HepG2 (cell line): ENCODE data around the gene LOXL3. TPM values are rescaled to one million over a fixed set of nuclear protein-coding genes. Genes with fewer than 3 reads are reported as not detected.
A peak's percentile ranks its signal among the peaks of the same experiment; 100 is the strongest.

Experiments used
- ATF1 ChIP-seq: IDR thresholded peaks from 2 replicates; pipeline ENCODE4 v1.6.1; 2016; ENCODE audit warnings: mild to moderate bottlenecking, control low read depth
- CHD2 ChIP-seq: IDR thresholded peaks from 2 replicates; pipeline ENCODE4 v1.6.1; 2011; ENCODE audit warnings: low read depth, low read length, improper control_type of control experiment
- CREB1 ChIP-seq, 2 experiments: fragments of 450-650 bp in 1 of 2; IDR thresholded peaks; 2 replicates each; pipeline ENCODE4 v1.6.1; 2016 to 2017; ENCODE audit warnings: control low read depth in 1 of 2, mild to moderate bottlenecking in 1 of 2, missing compliant biosample characterization in 1 of 2, missing genetic modification characterization in 1 of 2
- E2F1 ChIP-seq: sonication (generic); formaldehyde crosslinking; IDR thresholded peaks from 2 replicates; pipeline ENCODE4 v1.5.0; 2020; ENCODE audit warnings: missing genetic modification reagents
- ETV5 ChIP-seq: IDR thresholded peaks from 2 replicates; pipeline ENCODE4 v1.6.1; 2018; ENCODE audit warnings: missing biosample characterization, missing genetic modification reagents, inconsistent platforms, borderline replicate concordance
- FOXJ3 ChIP-seq: sonication (generic); formaldehyde crosslinking; IDR thresholded peaks from 2 replicates; pipeline ENCODE4 v1.4.0; 2020; ENCODE audit warnings: missing genetic modification reagents, mild to moderate bottlenecking, borderline replicate concordance
- JUNB ChIP-seq: sonication (generic); formaldehyde crosslinking; IDR thresholded peaks from 2 replicates; pipeline ENCODE4 v1.8.0; 2022; ENCODE audit warnings: missing genetic modification reagents, mild to moderate bottlenecking, borderline replicate concordance
- MYC ChIP-seq: sonication (generic); formaldehyde crosslinking; IDR thresholded peaks from 2 replicates; pipeline ENCODE4 v1.9.0; 2021; ENCODE audit warnings: missing genetic modification reagents, borderline replicate concordance
- NCOR1 ChIP-seq: fragments of 200-600 bp; sonication (generic); IDR thresholded peaks from 2 replicates; pipeline ENCODE4 v1.7.0; 2017; ENCODE audit warnings: antibody characterized with exemption, low read length, borderline replicate concordance
- NFYC ChIP-seq: IDR thresholded peaks from 2 replicates; pipeline ENCODE4 v1.6.1; 2016; ENCODE audit warnings: missing genetic modification reagents, missing compliant biosample characterization
- PREB ChIP-seq: sonication (generic); formaldehyde crosslinking; IDR thresholded peaks from 2 replicates; pipeline ENCODE4 v1.4.0; 2020; ENCODE audit warnings: missing genetic modification reagents
- ZHX1 ChIP-seq: sonication (generic); formaldehyde crosslinking; IDR thresholded peaks from 2 replicates; pipeline ENCODE4 v1.8.1; 2022; ENCODE audit warnings: low read depth, mild to moderate bottlenecking, missing genetic modification reagents
- ZNF331 ChIP-seq: sonication (generic); formaldehyde crosslinking; IDR thresholded peaks from 2 replicates; pipeline ENCODE4 v1.4.0; 2020; ENCODE audit warnings: missing genetic modification reagents
- ZNF768 ChIP-seq: sonication (generic); formaldehyde crosslinking; IDR thresholded peaks from 2 replicates; pipeline ENCODE4 v1.4.0; 2020; ENCODE audit warnings: missing genetic modification reagents
- ZSCAN22 ChIP-seq: sonication (generic); formaldehyde crosslinking; IDR thresholded peaks from 2 replicates; pipeline ENCODE4 v1.4.0; 2020; ENCODE audit warnings: mild to moderate bottlenecking, missing genetic modification reagents
- polyA plus RNA-seq, 8 experiments: library from polyadenylated mRNA; depleted of rRNA in 3 of 8; stranded (reverse) in 7 of 8; unstranded in 1 of 8; fragments of >200 nt; fragmentation: Illumina TruSeq in 4 of 8; extraction: Trizol in 4 of 8; gene quantifications; 2 replicates each; pipeline versions ENCODE4 v1.2.1 to v1.2.3, GENCODE V29; 2011 to 2016; ENCODE audit warnings: low read depth in 4 of 8, missing spikeins in 1 of 8, mixed read lengths in 1 of 8; ENCODE audit not compliant: insufficient read depth in 1 of 8
- total RNA-seq, 5 experiments: library from RNA; depleted of rRNA; stranded (reverse); fragments of >200 nt; fragmentation: Illumina TruSeq; extraction: Trizol; gene quantifications; 2 replicates each; pipeline ENCODE4 v1.2.3, GENCODE V29; 2016; ENCODE audit warnings: low read depth in 1 of 5
- TF ChIP-seq, protein P1 (sequence below): sonication (generic); formaldehyde crosslinking; IDR thresholded peaks from 2 replicates; pipeline ENCODE4 v1.9.0; 2021; ENCODE audit warnings: missing genetic modification reagents, borderline replicate concordance
- TF ChIP-seq, protein P2 (sequence below): sonication (generic); formaldehyde crosslinking; IDR thresholded peaks from 2 replicates; pipeline ENCODE4 v1.4.0; 2020; ENCODE audit warnings: mild to moderate bottlenecking, missing genetic modification reagents
- TF ChIP-seq, protein P3 (sequence below): sonication (generic); formaldehyde crosslinking; conservative IDR thresholded peaks from 2 replicates; pipeline ENCODE4 v1.4.0; 2020; ENCODE audit warnings: mild to moderate bottlenecking, missing genetic modification reagents, moderate library complexity

LOXL3 gene
- total and polyA plus RNA-seq, 2 of the 13 experiments (the other 11 are each of a cell fraction or from before 2014, with no cell fraction given): 0.55 to 6.5 TPM

GRCh38 chr2:74486141-74486540 is 67.6 kb downstream of the LOXL3 start (continued):
- TF ChIP-seq ETV5 (CRISPR knock-in tag) (no peak), E2F1 (CRISPR knock-in tag) (no peak), CREB1 (IDR thresholded peaks at IDR 0.05) (0 out of 2 replicates have a peak, but pooled peaks have one; percentile 15), CREB1 (CRISPR knock-in tag; IDR thresholded peaks at IDR 0.05) (0 out of 2 replicates have a peak, but pooled peaks have one; percentile 11), ZHX1 (CRISPR knock-in tag) (peak; percentile 29; the same call in 1 of the 2 replicates), CHD2 (no peak), ZNF331 (CRISPR knock-in tag) (peak; percentile 44; the same call in 1 of the 2 replicates), ATF1 (no peak), FOXJ3 (no peak), ZNF768 (CRISPR knock-in tag) (no peak), ZSCAN22 (no peak), PREB (CRISPR knock-in tag) (no peak), JUNB (no peak), MYC (CRISPR knock-in tag) (no peak), NCOR1 (no peak), NFYC (CRISPR knock-in tag) (no peak; the same call in 1 of the 2 replicates)
- TF ChIP-seq, protein P1, sequence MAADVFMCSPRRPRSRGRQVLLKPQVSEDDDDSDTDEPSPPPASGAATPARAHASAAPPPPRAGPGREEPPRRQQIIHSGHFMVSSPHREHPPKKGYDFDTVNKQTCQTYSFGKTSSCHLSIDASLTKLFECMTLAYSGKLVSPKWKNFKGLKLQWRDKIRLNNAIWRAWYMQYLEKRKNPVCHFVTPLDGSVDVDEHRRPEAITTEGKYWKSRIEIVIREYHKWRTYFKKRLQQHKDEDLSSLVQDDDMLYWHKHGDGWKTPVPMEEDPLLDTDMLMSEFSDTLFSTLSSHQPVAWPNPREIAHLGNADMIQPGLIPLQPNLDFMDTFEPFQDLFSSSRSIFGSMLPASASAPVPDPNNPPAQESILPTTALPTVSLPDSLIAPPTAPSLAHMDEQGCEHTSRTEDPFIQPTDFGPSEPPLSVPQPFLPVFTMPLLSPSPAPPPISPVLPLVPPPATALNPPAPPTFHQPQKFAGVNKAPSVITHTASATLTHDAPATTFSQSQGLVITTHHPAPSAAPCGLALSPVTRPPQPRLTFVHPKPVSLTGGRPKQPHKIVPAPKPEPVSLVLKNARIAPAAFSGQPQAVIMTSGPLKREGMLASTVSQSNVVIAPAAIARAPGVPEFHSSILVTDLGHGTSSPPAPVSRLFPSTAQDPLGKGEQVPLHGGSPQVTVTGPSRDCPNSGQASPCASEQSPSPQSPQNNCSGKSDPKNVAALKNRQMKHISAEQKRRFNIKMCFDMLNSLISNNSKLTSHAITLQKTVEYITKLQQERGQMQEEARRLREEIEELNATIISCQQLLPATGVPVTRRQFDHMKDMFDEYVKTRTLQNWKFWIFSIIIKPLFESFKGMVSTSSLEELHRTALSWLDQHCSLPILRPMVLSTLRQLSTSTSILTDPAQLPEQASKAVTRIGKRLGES (CRISPR knock-in tag): no peak
- TF ChIP-seq, protein P2, sequence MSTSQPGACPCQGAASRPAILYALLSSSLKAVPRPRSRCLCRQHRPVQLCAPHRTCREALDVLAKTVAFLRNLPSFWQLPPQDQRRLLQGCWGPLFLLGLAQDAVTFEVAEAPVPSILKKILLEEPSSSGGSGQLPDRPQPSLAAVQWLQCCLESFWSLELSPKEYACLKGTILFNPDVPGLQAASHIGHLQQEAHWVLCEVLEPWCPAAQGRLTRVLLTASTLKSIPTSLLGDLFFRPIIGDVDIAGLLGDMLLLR (CRISPR knock-in tag): no peak
- TF ChIP-seq, protein P3, sequence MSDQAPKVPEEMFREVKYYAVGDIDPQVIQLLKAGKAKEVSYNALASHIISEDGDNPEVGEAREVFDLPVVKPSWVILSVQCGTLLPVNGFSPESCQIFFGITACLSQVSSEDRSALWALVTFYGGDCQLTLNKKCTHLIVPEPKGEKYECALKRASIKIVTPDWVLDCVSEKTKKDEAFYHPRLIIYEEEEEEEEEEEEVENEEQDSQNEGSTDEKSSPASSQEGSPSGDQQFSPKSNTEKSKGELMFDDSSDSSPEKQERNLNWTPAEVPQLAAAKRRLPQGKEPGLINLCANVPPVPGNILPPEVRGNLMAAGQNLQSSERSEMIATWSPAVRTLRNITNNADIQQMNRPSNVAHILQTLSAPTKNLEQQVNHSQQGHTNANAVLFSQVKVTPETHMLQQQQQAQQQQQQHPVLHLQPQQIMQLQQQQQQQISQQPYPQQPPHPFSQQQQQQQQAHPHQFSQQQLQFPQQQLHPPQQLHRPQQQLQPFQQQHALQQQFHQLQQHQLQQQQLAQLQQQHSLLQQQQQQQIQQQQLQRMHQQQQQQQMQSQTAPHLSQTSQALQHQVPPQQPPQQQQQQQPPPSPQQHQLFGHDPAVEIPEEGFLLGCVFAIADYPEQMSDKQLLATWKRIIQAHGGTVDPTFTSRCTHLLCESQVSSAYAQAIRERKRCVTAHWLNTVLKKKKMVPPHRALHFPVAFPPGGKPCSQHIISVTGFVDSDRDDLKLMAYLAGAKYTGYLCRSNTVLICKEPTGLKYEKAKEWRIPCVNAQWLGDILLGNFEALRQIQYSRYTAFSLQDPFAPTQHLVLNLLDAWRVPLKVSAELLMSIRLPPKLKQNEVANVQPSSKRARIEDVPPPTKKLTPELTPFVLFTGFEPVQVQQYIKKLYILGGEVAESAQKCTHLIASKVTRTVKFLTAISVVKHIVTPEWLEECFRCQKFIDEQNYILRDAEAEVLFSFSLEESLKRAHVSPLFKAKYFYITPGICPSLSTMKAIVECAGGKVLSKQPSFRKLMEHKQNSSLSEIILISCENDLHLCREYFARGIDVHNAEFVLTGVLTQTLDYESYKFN (CRISPR knock-in tag): peak; percentile 51
